ELF-1 (cell line): ENCODE data around the gene SND1.
"Not testable (repeated sequence)": the region's sequence is repeated elsewhere in the genome, so short reads cannot be mapped to it uniquely, and the experiment has no call there.

Source experiments
- DNase-seq: peaks from one replicate; pipeline ENCODE4 v3.0.0-alpha.2; 2016; ENCODE audit warnings: low read depth, low spot score

Gene SND1

GRCh38 chr7:127652333-127653248 lies 597 bp downstream of the SND1 start:
- no peak for DNase-seq

- DNase-seq: no peak
These were observed 1.4 kb downstream of the SND1 start for GRCh38 chr7:127653396-127653795.

DNA sequence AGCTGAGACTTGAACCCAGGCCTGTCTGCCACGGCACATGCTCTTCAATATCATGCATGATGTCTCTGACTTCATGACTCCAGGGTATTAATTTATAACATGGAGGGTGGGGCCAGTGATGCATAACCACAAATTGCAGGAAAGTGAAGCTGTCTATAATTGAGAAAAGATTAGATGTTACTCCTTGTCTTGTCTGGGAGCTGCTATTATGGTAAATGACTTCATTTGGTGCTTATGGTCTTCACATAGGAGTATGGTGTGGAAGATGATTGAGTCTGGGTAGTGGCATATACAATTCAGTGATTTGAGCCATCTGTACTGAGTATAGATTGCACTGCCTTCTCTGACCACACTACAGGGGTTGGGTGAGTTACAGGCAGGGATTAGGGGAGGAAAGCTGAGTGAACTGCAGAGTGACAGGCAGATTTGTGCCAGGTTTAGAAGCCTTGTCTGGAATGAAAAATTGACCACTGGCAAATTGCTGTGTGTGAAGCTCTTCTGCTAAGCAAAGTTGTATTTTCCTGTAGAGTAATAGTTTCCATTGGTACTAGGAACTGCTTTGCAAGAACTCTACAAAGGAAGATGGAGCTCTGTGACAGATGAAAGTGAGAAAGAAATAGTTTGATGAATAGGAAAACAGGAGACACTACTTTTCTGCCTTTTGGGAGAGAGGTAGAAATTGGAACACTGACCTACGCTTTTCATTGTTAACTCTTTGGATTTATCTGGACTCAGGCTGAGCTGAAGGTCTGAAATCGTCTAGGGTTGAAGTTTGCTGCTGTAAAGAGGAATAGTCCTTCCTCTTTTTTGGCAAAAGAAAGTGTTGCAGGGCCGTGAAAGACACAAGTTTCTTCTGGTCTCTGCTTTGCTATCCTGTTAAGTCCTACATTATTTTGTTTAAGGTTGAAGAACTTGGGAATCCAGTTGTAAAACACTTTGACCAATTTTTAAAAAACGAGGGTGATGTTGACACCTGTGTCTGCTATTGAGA lies 2.7 kb downstream of the SND1 start:
- DNase-seq: no peak

GRCh38 chr7:127655720-127656119 lies 3.7 kb downstream of the SND1 start:
- no peak for DNase-seq

- no peak for DNase-seq
These were observed 5.5 kb downstream of the SND1 start for GRCh38 chr7:127657500-127657899.

DNA sequence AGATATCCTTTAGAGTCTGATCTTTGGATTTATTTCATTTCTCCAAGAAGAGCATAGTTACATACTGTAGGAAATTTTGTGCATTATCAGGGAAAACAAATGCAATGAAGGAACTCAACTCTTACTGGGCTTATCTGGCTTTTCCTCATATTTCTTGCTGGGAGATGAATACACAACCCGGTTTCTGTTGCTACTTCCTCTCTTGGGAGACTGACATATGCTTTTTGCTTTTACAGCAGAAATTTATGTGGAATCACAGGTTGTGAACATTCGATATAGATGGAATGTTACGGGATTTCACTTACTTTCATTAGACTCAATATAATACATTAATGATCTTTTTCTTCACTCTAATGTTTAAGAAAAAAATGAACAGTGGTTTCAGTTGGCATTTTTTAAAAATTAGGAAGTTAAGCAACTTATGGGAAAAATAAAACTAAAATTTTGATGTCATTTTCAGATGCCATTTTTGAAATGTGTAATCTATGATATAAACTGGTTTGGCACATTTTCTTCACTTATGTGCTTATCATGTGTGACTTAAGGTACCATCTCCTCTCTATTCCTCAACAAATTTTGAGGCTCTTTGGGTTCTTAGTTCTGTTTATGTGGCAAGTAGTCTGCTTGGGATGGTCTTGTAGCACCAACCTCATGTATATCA lies 7.1 kb downstream of the SND1 start:
- no peak for DNase-seq

GRCh38 chr7:127665922-127666321 lies 13.9 kb downstream of the SND1 start:
- no peak for DNase-seq

GRCh38 chr7:127666602-127667001 lies 14.6 kb downstream of the SND1 start:
- DNase-seq: no peak

DNA sequence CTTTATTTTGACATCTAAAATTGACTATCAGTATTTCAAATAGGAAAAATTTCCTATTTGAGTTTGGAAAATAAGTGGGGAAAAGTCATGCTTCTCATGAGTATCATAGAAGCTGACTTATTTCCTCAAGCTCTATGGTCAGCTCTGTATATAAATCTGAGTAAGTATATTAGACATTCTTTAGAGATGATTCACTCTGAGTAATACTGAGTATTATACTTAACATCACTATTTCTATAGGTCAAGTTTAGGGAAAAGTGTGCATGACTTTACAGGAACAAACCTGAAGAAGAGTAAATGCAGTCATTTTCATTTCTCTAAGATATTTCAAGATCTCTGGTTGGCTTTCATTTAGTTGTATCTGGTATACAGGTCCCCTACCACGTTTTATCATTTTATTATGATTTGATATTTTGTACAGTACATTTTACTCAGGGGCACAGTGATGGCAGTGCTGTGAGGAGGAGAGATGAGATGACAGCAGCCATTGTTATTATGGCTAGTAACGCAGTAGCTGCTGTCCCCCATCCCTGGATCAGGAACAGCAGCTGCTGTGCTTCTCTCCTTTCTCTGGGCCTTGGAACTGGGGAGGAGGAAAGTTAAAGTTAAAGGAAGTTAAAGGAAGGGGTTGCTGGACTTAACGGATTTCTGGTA lies 15.2 kb downstream of the SND1 start:
- DNase-seq: no peak

- DNase-seq: no peak
These were observed 16.0 kb downstream of the SND1 start for GRCh38 chr7:127667759-127668530.

DNA sequence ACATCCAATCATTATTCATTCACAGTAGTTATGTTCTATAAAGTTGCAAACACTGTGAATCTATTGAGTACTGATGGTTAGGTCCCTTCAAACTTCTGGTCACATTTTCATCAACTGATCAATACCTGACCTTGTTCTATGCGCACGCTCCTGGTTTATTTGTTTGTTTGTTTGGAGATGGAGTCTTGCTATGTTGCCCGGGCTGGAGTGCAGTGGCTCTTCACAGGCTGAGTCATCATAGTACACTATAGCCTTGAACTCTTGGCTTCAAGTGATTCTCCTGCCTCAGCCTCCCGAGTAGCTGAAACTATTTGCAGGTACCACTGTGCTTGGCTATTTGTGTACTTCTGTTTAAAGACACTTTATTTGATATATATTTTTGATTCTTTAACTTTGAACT lies 19.3 kb downstream of the SND1 start:
- no peak for DNase-seq

- no peak for DNase-seq
These were observed 21.9 kb downstream of the SND1 start for GRCh38 chr7:127673902-127674301.

DNA sequence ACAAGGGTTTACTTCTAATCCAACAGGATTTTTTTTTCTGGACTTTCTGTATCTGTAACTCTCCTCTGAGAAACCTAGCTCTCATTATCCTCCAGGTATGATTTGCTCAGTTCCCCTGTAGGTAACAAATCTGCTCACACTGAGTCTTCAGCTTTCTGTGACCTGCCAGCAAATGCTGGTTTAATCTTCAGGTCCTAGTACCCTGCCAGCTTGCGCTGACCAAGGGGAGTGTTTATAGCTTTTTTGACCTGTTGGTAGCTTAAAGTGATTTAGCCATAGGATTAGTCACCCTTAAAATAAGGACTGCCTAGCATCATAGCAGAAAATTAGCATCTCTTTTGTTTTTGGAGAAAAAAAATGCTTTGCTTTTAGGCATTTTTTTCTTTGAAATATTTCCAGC lies 22.4 kb downstream of the SND1 start:
- no peak for DNase-seq

- DNase-seq: not testable (repeated sequence)
These were observed 22.9 kb downstream of the SND1 start for GRCh38 chr7:127674923-127675322.

DNA sequence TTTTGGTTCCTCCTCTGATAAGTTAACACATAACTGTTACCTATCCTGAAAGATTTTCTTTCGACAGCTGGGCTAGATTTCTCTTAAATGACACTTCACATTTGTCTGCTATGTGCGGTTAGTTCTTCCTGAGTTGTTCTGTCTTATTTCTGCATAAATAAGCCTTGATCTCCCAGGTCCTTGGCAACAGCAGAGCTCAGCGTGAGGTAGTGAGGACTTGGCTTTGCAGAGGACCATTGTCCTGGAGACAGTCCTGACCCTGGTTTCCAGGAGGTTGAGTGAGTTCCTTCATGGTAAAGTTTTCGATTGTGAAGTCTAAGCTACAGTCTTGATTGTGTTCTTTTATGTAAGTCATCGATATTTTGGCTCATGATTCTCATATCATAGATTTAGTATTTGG lies 23.7 kb downstream of the SND1 start:
- no peak for DNase-seq

- no peak for DNase-seq
These were observed 25.6 kb downstream of the SND1 start for GRCh38 chr7:127677433-127678230.

GRCh38 chr7:127678337-127678736 lies 26.3 kb downstream of the SND1 start:
- DNase-seq: no peak

DNA sequence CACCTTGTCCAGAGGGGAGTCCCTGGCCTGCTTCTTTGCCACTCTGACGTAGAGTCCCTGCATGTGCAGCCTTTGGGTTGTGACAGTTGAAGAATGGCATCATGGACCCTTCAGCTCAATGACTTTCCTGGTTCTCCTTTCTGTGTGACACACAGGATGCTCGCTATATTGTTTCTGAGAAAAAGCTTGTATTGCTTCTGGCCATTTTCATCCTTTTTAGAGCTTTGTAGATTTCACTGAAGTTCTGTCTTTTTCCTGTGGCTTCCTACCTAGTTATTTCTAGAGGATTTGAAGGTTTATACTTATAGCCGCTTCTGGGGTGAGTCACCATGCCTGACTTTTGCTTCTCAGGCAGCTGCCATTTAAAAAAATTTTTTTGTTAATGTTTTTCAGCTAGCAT lies 27.0 kb downstream of the SND1 start:
- DNase-seq: no peak

- no peak for DNase-seq
These were observed 29.0 kb downstream of the SND1 start for GRCh38 chr7:127680983-127681382.

- DNase-seq: no peak
These were observed 30.1 kb downstream of the SND1 start for GRCh38 chr7:127682140-127682539.
